BE2C (cell line): ENCODE results near the gene GALNT16.

Experiments
- DNase-seq: peaks from one replicate; pipeline ENCODE4 v3.0.0-alpha.2; 2020
- H3K27me3 ChIP-seq: fragments of 250-450 bp; sonication (Bioruptor Pico); 2 replicates; pipeline ENCODE4 v1.5.1; 2020; ENCODE audit warnings: mild to moderate bottlenecking
- H3K36me3 ChIP-seq: fragments of 250-450 bp; sonication (Bioruptor Pico); 2 replicates; pipeline ENCODE4 v1.5.1; 2020; ENCODE audit warnings: mild to moderate bottlenecking
- H3K4me1 ChIP-seq: fragments of 250-450 bp; sonication (Bioruptor Pico); 2 replicates; pipeline ENCODE4 v1.5.1; 2020
- H3K4me3 ChIP-seq: 2 replicates; pipeline ENCODE4 v1.5.1; 2011; ENCODE audit warnings: low read depth, low read length
- H3K9me3 ChIP-seq: fragments of 250-450 bp; sonication (Bioruptor Pico); 2 replicates; pipeline ENCODE4 v1.5.1; 2020
- TF ChIP-seq, protein P1 (sequence below): IDR thresholded peaks from 2 replicates; pipeline ENCODE4 v1.5.1; 2012; ENCODE audit warnings: mild to moderate bottlenecking, low read depth, low read length

The GALNT16 gene

DNA sequence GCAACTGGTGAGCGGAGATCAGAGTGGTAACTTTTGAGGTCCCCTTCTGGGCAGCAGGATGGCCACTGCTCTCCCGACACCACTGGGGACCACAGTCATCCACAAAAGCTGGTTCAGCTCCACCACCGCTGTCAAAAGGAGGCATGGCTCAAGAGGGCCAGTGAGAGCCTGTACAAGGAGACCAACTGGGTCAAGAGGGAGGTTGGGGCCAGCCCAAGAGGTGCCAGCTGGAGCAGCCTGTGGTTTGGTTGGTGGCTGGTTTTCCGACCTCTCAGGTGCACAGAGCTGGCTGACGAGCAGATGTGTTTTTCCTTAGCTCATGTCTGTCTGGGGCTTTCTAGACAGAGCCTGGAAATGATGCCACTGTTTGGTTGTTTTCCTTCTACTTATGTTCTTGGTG lies 78.0 kb downstream of the GALNT16 start:
- Histone ChIP-seq H3K9me3 (no peaks in the 10 kb centered on the region), H3K27me3 (no peaks in the 10 kb centered on the region), H3K36me3 (no peaks in the 10 kb centered on the region), H3K4me1 (0 out of 2 replicates have a peak, but pooled peaks cover 1% of the 10 kb centered on the region), H3K4me3 (no peak overlapping the region)
- TF ChIP-seq, protein P1, sequence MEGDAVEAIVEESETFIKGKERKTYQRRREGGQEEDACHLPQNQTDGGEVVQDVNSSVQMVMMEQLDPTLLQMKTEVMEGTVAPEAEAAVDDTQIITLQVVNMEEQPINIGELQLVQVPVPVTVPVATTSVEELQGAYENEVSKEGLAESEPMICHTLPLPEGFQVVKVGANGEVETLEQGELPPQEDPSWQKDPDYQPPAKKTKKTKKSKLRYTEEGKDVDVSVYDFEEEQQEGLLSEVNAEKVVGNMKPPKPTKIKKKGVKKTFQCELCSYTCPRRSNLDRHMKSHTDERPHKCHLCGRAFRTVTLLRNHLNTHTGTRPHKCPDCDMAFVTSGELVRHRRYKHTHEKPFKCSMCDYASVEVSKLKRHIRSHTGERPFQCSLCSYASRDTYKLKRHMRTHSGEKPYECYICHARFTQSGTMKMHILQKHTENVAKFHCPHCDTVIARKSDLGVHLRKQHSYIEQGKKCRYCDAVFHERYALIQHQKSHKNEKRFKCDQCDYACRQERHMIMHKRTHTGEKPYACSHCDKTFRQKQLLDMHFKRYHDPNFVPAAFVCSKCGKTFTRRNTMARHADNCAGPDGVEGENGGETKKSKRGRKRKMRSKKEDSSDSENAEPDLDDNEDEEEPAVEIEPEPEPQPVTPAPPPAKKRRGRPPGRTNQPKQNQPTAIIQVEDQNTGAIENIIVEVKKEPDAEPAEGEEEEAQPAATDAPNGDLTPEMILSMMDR: no peak
- DNase-seq: no peak

DNA sequence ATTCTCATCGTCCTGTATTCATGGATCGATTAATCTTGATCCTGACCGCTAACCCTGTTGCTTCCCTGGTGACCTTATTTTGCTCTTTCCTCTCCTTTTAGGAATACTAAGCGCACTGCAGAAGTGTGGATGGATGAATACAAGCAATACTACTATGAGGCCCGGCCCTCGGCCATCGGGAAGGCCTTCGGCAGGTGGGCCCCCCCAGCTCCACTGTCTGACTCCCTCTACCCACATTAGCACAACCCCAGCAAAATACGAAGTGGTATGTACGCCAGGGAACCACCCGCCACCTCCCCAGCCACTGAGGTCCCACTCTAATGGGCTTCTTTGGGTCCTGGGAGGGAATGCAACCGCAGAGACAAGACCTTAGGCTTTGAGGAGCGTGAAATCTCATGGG lies 79.5 kb downstream of the GALNT16 start:
- H3K36me3 ChIP-seq: no peaks in the 10 kb centered on the region
- TF ChIP-seq, protein P1: no peak
- DNase-seq: no peak
- H3K9me3 ChIP-seq: no peaks in the 10 kb centered on the region
- no peaks in the 10 kb centered on the region for H3K27me3 ChIP-seq
- no peak overlapping the region for H3K4me3 ChIP-seq
- H3K4me1 ChIP-seq: 0 out of 2 replicates have a peak, but pooled peaks cover 5% of the 10 kb centered on the region

DNA sequence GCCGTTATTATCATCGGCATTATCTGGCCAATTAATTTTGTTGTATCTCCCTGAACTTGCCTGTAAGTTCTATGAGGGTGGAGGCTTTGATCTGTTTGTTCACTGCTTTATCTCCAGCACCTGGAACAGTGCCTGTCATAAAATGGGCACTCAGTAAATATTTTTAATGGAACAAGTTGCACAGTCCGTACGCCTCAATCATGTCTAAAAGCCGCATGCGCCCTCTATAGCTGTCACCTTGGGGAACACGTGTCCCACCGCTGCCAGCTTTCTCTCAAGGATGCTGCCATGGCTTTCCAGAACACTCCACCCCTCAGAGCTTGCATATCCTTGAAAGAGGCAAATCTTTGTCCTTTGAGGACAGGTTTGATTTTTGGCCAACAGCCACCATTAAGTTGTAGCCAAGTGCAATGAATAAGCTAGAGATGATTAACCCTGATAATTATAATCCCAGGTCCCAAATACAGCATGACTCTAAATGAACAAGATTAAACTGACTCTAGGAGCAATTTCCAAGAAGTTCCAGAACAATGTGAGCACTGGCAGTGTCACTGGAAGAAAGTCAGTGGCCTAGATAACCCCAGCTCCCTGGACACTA lies 83.1 kb downstream of the GALNT16 start:
- no peaks in the 10 kb centered on the region for H3K36me3 ChIP-seq
- DNase-seq: no peak
- no peaks in the 10 kb centered on the region for H3K27me3 ChIP-seq
- no peak overlapping the region for H3K4me3 ChIP-seq
- no peaks in the 10 kb centered on the region for H3K9me3 ChIP-seq
- 0 out of 2 replicates have a peak, but pooled peaks cover 5% of the 10 kb centered on the region for H3K4me1 ChIP-seq
- TF ChIP-seq, protein P1: no peak

DNA sequence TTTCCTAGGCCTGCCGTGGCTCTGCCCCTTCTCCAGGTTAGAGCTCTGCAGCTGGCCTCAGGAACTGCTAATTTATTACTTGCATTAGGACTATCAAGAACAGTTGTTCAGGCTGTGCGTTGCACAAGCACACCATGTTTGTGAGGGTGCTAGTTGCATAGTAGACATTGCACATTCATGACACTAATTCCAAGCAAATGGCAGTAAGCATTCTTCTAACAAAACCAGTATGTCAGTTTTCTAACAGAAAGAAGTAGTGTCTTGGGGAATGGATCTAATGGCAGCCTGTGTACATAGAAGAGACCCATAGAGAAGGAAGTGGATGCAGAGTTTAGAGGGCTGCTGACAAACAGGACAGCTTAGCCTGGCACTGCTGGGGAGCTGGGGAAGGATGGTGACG lies 84.2 kb downstream of the GALNT16 start:
- Histone ChIP-seq H3K4me1 (0 out of 2 replicates have a peak, but pooled peaks cover 5% of the 10 kb centered on the region), H3K36me3 (no peaks in the 10 kb centered on the region), H3K9me3 (no peaks in the 10 kb centered on the region), H3K4me3 (no peak overlapping the region), H3K27me3 (no peaks in the 10 kb centered on the region)
- TF ChIP-seq, protein P1: no peak
- DNase-seq: no peak

DNA sequence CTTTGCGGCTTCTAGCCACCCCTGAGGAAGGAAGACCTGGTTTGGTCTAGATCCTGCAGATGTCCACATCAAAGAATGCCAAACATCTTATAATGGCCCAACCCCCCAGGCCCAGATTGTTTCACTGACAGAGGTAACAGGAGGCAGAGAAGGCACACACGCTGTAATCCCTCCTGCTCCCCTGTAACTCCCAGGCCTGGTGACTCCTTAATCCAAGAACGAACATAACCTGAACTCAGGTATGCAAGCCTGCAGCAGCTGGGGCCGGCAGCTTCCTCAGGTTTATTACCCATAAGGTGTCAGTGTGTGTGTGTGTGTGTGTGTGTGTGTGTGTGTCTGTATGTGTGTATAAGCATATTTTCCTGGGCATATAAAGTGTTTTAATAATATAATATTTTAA lies 85.4 kb downstream of the GALNT16 start:
- no peak overlapping the region for H3K4me3 ChIP-seq
- TF ChIP-seq, protein P1: no peak
- no peaks in the 10 kb centered on the region for H3K27me3 ChIP-seq
- H3K4me1 ChIP-seq: 0 out of 2 replicates have a peak, but pooled peaks cover 5% of the 10 kb centered on the region
- no peaks in the 10 kb centered on the region for H3K9me3 ChIP-seq
- no peaks in the 10 kb centered on the region for H3K36me3 ChIP-seq
- no peak for DNase-seq

DNA sequence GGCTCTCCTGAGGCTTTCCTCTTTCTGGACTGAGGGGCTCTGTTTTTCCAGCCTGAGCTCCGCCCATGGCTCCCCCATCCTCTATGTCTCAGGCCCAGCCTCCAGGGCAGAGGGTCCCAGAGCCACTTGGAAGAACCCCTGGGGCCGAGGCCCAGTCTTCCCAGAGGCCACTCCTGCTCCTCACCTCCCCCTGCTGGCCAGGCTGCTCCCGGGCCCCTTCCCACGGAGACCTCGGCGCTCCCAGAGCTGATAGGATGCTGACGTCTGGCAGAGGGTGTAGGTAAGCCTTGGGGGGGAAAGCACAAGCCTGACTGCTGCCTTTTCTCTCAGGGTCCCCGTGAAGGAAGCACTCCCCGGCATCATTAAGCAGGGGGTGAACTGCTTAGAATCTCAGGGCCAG lies 86.8 kb downstream of the GALNT16 start:
- H3K4me3 ChIP-seq: no peak overlapping the region
- DNase-seq: peak; percentile 79
- TF ChIP-seq, protein P1: peak; percentile 87
- H3K9me3 ChIP-seq: no peaks in the 10 kb centered on the region
- H3K36me3 ChIP-seq: no peaks in the 10 kb centered on the region
- H3K4me1 ChIP-seq: 0 out of 2 replicates have a peak, but pooled peaks cover 5% of the 10 kb centered on the region
- H3K27me3 ChIP-seq: no peaks in the 10 kb centered on the region
